H9 (cell line): ENCODE data around the gene IQGAP3. TPM values are rescaled to one million over a fixed set of nuclear protein-coding genes. Genes with fewer than 3 reads are reported as not detected.
A peak's percentile ranks its signal among the peaks of the same experiment; 100 is the strongest.

Experiments
- DNase-seq: peaks from one replicate; pipeline ENCODE4 v3.0.0-alpha.2; 2017
- H2AFZ ChIP-seq: one replicate; pipeline ENCODE4 v1.6.1; 2013; ENCODE audit warnings: mild to moderate bottlenecking, low read length, control low read depth, moderate library complexity
- H2AK5ac ChIP-seq: 2 replicates; pipeline ENCODE4 v1.6.1; 2013; ENCODE audit warnings: low read length, control low read depth, mixed read lengths; ENCODE audit not compliant: insufficient read length
- H2BK120ac ChIP-seq: one replicate; pipeline ENCODE4 v1.6.1; 2013; ENCODE audit warnings: low read depth, mild to moderate bottlenecking, low read length, control low read depth, inconsistent platforms; ENCODE audit not compliant: poor library complexity, severe bottlenecking
- H2BK12ac ChIP-seq: 2 replicates; pipeline ENCODE4 v1.6.1; 2013; ENCODE audit warnings: low read length, control low read depth, mixed read lengths, low read depth; ENCODE audit not compliant: insufficient read length
- H2BK15ac ChIP-seq: 2 replicates; pipeline ENCODE4 v1.6.1; 2013; ENCODE audit warnings: low read depth, low read length, control low read depth
- H2BK20ac ChIP-seq: one replicate; pipeline ENCODE4 v1.6.1; 2013; ENCODE audit warnings: low read depth, mild to moderate bottlenecking, low read length, control low read depth, inconsistent platforms; ENCODE audit not compliant: poor library complexity, severe bottlenecking
- H2BK5ac ChIP-seq: 2 replicates; pipeline ENCODE4 v1.6.1; 2013; ENCODE audit warnings: low read length, control low read depth, mixed read lengths; ENCODE audit not compliant: insufficient read length
- H3K14ac ChIP-seq: 2 replicates; pipeline ENCODE4 v1.6.1; 2013; ENCODE audit warnings: low read length, control low read depth; ENCODE audit not compliant: insufficient read depth
- H3K18ac ChIP-seq: 2 replicates; pipeline ENCODE4 v1.6.1; 2013; ENCODE audit warnings: low read depth, mild to moderate bottlenecking, mixed read lengths, low read length, control low read depth; ENCODE audit not compliant: insufficient read length
- H3K23ac ChIP-seq: 2 replicates; pipeline ENCODE4 v1.6.1; 2013; ENCODE audit warnings: low read length, control low read depth, mixed read lengths, low read depth; ENCODE audit not compliant: insufficient read length
- H3K23me2 ChIP-seq: 2 replicates; pipeline ENCODE4 v1.6.1; 2013; ENCODE audit warnings: low read depth, mild to moderate bottlenecking, mixed read lengths, low read length, control low read depth; ENCODE audit not compliant: insufficient read length, poor library complexity, severe bottlenecking
- H3K27ac ChIP-seq: 2 replicates; pipeline ENCODE4 v1.5.1; 2013; ENCODE audit warnings: low read length, control low read depth, mixed read lengths, low read depth; ENCODE audit not compliant: insufficient read length
- H3K27me3 ChIP-seq: 2 replicates; pipeline ENCODE4 v1.6.1; 2013; ENCODE audit warnings: low read length, control low read depth, inconsistent platforms; ENCODE audit not compliant: insufficient read depth
- H3K4ac ChIP-seq: 2 replicates; pipeline ENCODE4 v1.6.1; 2013; ENCODE audit warnings: low read depth, mild to moderate bottlenecking, control low read depth, inconsistent platforms, low read length, moderate library complexity
- H3K4me1 ChIP-seq: 2 replicates; pipeline ENCODE4 v1.6.1; 2013; ENCODE audit warnings: low read length, control low read depth, inconsistent platforms; ENCODE audit not compliant: insufficient read depth
- H3K4me2 ChIP-seq: 2 replicates; pipeline ENCODE4 v1.6.1; 2013; ENCODE audit warnings: low read length, control low read depth, mixed read lengths; ENCODE audit not compliant: insufficient read length, insufficient read depth
- H3K56ac ChIP-seq: 2 replicates; pipeline ENCODE4 v1.6.1; 2013; ENCODE audit warnings: low read depth, mild to moderate bottlenecking, mixed read lengths, low read length, control low read depth; ENCODE audit not compliant: insufficient read length
- H3K79me1 ChIP-seq: 2 replicates; pipeline ENCODE4 v1.6.1; 2013; ENCODE audit warnings: low read depth, mild to moderate bottlenecking, moderate library complexity, low read length, control low read depth, inconsistent platforms; ENCODE audit not compliant: insufficient read depth, poor library complexity, severe bottlenecking
- H3K79me2 ChIP-seq: 2 replicates; pipeline ENCODE4 v1.6.1; 2013; ENCODE audit warnings: low read length, control low read depth, inconsistent platforms; ENCODE audit not compliant: insufficient read depth
- H3K9ac ChIP-seq: 2 replicates; pipeline ENCODE4 v1.6.1; 2013; ENCODE audit warnings: low read length, control low read depth, mixed read lengths; ENCODE audit not compliant: insufficient read length; ENCODE audit errors: extremely low read depth
- H3K9me3 ChIP-seq: one replicate; pipeline ENCODE4 v1.6.1; 2013; ENCODE audit warnings: low read depth, low read length, inconsistent platforms; ENCODE audit not compliant: control insufficient read depth
- H3T11ph ChIP-seq: one replicate; pipeline ENCODE4 v1.6.1; 2013; ENCODE audit warnings: mild to moderate bottlenecking, low read length, control low read depth, inconsistent platforms
- H4K20me1 ChIP-seq: one replicate; pipeline ENCODE4 v1.6.1; 2013; ENCODE audit not compliant: control insufficient read depth, insufficient read length, insufficient read depth
- H4K5ac ChIP-seq: 2 replicates; pipeline ENCODE4 v1.6.1; 2013; ENCODE audit warnings: low read depth, mild to moderate bottlenecking, mixed read lengths, low read length, control low read depth; ENCODE audit not compliant: insufficient read length
- H4K8ac ChIP-seq: replicated peaks from 2 replicates; pipeline ENCODE4 v1.6.1; 2013; ENCODE audit warnings: low read length, control low read depth, mixed read lengths, low read depth; ENCODE audit not compliant: insufficient read length
- H4K91ac ChIP-seq: 2 replicates; pipeline ENCODE4 v1.6.1; 2013; ENCODE audit warnings: low read depth, mild to moderate bottlenecking, moderate library complexity, mixed read lengths, low read length, control low read depth; ENCODE audit not compliant: insufficient read length
- H3K27ac Mint-ChIP-seq, 3 experiments: 2 replicates in 2 of 3; 3 replicates in 1 of 3; pipeline ENCODE4 v1.8.0; 2020 to 2021; ENCODE audit warnings: mixed read lengths in 3 of 3, mild to moderate bottlenecking in 1 of 3, moderate library complexity in 1 of 3
- H3K27me3 Mint-ChIP-seq: 2 replicates; pipeline ENCODE4 v1.8.0; 2021; ENCODE audit warnings: low read depth, mild to moderate bottlenecking, moderate library complexity, mixed read lengths
- H3K36me3 Mint-ChIP-seq, 3 experiments: 2 replicates in 2 of 3; 3 replicates in 1 of 3; pipeline ENCODE4 v1.8.0; 2020 to 2021; ENCODE audit warnings: low read depth in 3 of 3, mixed read lengths in 3 of 3; ENCODE audit not compliant: insufficient read depth in 1 of 3
- H3K4me1 Mint-ChIP-seq, 2 experiments: 2 replicates each; pipeline ENCODE4 v1.8.0; 2020; ENCODE audit warnings: mixed read lengths in 2 of 2
- H3K4me3 Mint-ChIP-seq, 2 experiments: 2 replicates in 1 of 2; 3 replicates in 1 of 2; pipeline ENCODE4 v1.8.0; 2020 to 2021; ENCODE audit warnings: mild to moderate bottlenecking in 2 of 2, mixed read lengths in 2 of 2, moderate library complexity in 1 of 2
- H3K9me3 Mint-ChIP-seq, 2 experiments: 2 replicates in 1 of 2; 3 replicates in 1 of 2; pipeline ENCODE4 v1.8.0; 2020; ENCODE audit warnings: mild to moderate bottlenecking in 2 of 2, mixed read lengths in 2 of 2, moderate library complexity in 1 of 2
- CTCF ChIP-seq: fragments of 200-600 bp; sonication (generic); conservative IDR thresholded peaks from 3 replicates; pipeline ENCODE4 v1.8.0; 2021; ENCODE audit warnings: antibody characterized with exemption, mild to moderate bottlenecking
- WGBS: extraction: QIAGEN DNeasy Blood & Tissue Kit; methylation state at CpG from one replicate; pipeline ENCODE4 v1.1.7; 2013; ENCODE audit warnings: missing lambda C conversion rate, low lambda C conversion rate, mixed read lengths; ENCODE audit not compliant: insufficient read length; ENCODE audit errors: extremely low coverage; 5-methylcytosine and 5-hydroxymethylcytosine counted together
- total RNA-seq: library from RNA; stranded (reverse); gene quantifications from 2 replicates; pipeline ENCODE4 v1.2.1, GENCODE V29; 2021

IQGAP3 gene
- total RNA-seq, 1 experiment from 2014 or later: 24.5 TPM

DNA sequence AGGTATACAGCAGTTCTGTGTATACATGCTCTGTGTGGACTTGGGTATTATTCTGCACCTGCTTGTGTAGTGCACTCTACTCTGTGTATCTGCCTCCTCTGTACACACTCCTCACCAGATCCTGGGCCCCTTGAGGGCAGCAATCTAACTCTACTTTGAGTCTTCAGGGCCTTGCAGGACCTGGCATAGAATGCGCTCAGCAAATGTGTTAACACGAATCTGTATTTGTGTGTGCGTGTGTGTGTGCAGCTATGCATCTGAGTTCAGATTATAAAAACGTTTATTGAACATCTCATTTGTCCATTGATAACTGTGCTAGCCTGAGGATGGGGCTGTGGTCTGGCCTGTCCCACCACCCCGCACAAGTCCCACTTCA is 67.9 kb downstream of the IQGAP3 start:
- Histone ChIP-seq H2BK15ac (no peak overlapping the region), H2AFZ (no peak overlapping the region), H4K20me1 (no peaks in the 10 kb centered on the region), H3K79me1 (no peaks in the 10 kb centered on the region), H3K4ac (peak overlapping the region; percentile 25; the same call in 1 of the 2 replicates), H3T11ph (no peak overlapping the region), H4K5ac (no peak overlapping the region), H2BK12ac (peak overlapping the region; percentile 42), H3K79me2 (no peaks in the 10 kb centered on the region), H4K8ac (no peak overlapping the region), H2BK5ac (no peak overlapping the region), H3K23ac (no peak overlapping the region), H3K56ac (no peak overlapping the region), H3K27ac (peak overlapping the region; percentile 50), H3K23me2 (peaks cover 7% of the 10 kb centered on the region), H3K27me3 (no peaks in the 10 kb centered on the region), H3K4me1 (peaks cover 15% of the 10 kb centered on the region), H4K91ac (peak overlapping the region; percentile 57), H3K18ac (peak overlapping the region; percentile 75), H3K9me3 (no peaks in the 10 kb centered on the region), H2AK5ac (no peak overlapping the region), H3K9ac (no peak overlapping the region), H2BK20ac (no peak overlapping the region), H3K14ac (peak overlapping the region; percentile 71; the same call in 1 of the 2 replicates), H2BK120ac (no peak overlapping the region), H3K4me2 (peak overlapping the region; percentile 12)
- Mint-ChIP-seq H3K36me3 (no peaks in the 10 kb centered on the region), H3K4me3 (peak overlapping the region; percentile 62 to 74), H3K9me3 (no peaks in the 10 kb centered on the region), H3K4me1 (peaks cover 45 to 59% of the 10 kb centered on the region in 2 experiments), H3K27ac (peak overlapping the region; percentile 22 to 92 (median 92); a peak in 6 of 7 replicates), H3K27me3 (peaks cover 4% of the 10 kb centered on the region)
- DNase-seq: no peak
- no CpG with 5 or more reads among the region's 5 CpGs for WGBS
- no peak for TF ChIP-seq CTCF
